Astrocyte (in vitro differentiated cells and primary cell): ENCODE measurements around the gene CMTM5.

Experiments used
- EZH2 ChIP-seq: IDR thresholded peaks from 2 replicates; pipeline ENCODE4 v1.6.1; 2012; ENCODE audit warnings: mild to moderate bottlenecking, low read length, inconsistent platforms; ENCODE audit not compliant: insufficient read depth
- TF ChIP-seq, protein P1 (sequence below): IDR thresholded peaks from 2 replicates; pipeline ENCODE4 v1.5.1; 2011; ENCODE audit warnings: low read depth, mild to moderate bottlenecking, inconsistent platforms, low read length, moderate library complexity; ENCODE audit not compliant: insufficient read depth

DNA sequence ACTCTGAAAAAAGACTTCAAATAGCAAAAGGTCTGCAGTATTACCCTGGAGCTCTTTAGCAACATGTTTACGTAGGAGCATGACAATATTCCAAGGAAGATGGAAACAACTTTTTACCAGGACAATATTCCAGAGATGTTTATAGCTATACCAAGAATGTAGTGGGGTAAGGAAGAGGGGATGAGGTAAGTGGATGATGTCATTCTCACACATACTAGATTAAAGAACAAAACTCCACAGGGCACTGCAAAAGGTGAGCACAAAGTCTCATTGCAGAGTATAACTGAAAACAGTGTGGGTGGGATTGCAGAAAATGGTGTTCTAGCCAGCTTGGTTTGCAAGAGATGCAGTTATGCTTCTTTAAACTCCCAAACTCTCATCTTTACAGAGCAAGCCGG, 8.4 kb downstream of the CMTM5 start:
- TF ChIP-seq, protein P1, sequence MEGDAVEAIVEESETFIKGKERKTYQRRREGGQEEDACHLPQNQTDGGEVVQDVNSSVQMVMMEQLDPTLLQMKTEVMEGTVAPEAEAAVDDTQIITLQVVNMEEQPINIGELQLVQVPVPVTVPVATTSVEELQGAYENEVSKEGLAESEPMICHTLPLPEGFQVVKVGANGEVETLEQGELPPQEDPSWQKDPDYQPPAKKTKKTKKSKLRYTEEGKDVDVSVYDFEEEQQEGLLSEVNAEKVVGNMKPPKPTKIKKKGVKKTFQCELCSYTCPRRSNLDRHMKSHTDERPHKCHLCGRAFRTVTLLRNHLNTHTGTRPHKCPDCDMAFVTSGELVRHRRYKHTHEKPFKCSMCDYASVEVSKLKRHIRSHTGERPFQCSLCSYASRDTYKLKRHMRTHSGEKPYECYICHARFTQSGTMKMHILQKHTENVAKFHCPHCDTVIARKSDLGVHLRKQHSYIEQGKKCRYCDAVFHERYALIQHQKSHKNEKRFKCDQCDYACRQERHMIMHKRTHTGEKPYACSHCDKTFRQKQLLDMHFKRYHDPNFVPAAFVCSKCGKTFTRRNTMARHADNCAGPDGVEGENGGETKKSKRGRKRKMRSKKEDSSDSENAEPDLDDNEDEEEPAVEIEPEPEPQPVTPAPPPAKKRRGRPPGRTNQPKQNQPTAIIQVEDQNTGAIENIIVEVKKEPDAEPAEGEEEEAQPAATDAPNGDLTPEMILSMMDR: no peak
- TF ChIP-seq EZH2: no peak
